Gastroesophageal sphincter (tissue), 4 donors: ENCODE results near the gene GGT6. TPM values are rescaled to one million over a fixed set of nuclear protein-coding genes. Genes with fewer than 3 reads are reported as not detected.
A peak's percentile ranks its signal among the peaks of the same experiment; 100 is the strongest.

Source experiments
- ATAC-seq: fragments of 150-250 bp; one replicate; pipeline ENCODE4 v1.9.1; 2016; ENCODE audit warnings: mild to moderate bottlenecking, moderate library complexity
- H3K27ac ChIP-seq, 4 donors: fragments of 200-600 bp; sonication (generic) in 3 of 4; 1 replicate in 3 of 4; 2 replicates in 1 of 4; pipeline ENCODE4 v1.5.1; 2016 to 2019
- H3K27me3 ChIP-seq: fragments of 200-600 bp; sonication (generic); one replicate; pipeline ENCODE4 v1.5.1; 2019
- H3K36me3 ChIP-seq, 2 donors: fragments of 200-600 bp; sonication (generic); one replicate each; pipeline ENCODE4 v1.5.1; 2019; ENCODE audit warnings: control low read depth in 1 of 2
- H3K4me1 ChIP-seq, 3 donors: fragments of 200-600 bp; sonication (generic); 1 replicate in 2 of 3; 2 replicates in 1 of 3; pipeline ENCODE4 v1.5.1; 2016 to 2019; ENCODE audit warnings: control low read depth in 2 of 3
- H3K4me3 ChIP-seq, 2 donors: fragments of 200-600 bp; sonication (generic); one replicate each; pipeline ENCODE4 v1.5.1; 2019; ENCODE audit warnings: mild to moderate bottlenecking in 1 of 2, moderate library complexity in 1 of 2
- H3K9me3 ChIP-seq, 3 donors: fragments of 200-600 bp; sonication (generic); one replicate each; pipeline ENCODE4 v1.5.1; 2017 to 2019; ENCODE audit warnings: control low read depth in 2 of 3
- CTCF ChIP-seq, 4 experiments: fragments of 200-600 bp in 2 of 4; fragments of 450-650 bp in 2 of 4; sonication (generic) in 1 of 4; IDR thresholded peaks; one replicate each; pipeline ENCODE4 v1.5.1; 2017 to 2019; ENCODE audit warnings: antibody characterized with exemption in 4 of 4, mild to moderate bottlenecking in 2 of 4, moderate library complexity in 2 of 4
- EP300 ChIP-seq: sonication (generic); formaldehyde crosslinking; IDR thresholded peaks from one replicate; pipeline ENCODE4 v1.6.1; 2017; ENCODE audit warnings: antibody characterized with exemption, mild to moderate bottlenecking
- POLR2A ChIP-seq, 2 donors: fragments of 450-650 bp; IDR thresholded peaks; one replicate each; pipeline ENCODE4 v1.6.1; 2017; ENCODE audit warnings: antibody characterized with exemption in 2 of 2, mild to moderate bottlenecking in 2 of 2, moderate library complexity in 1 of 2
- POLR2AphosphoS5 ChIP-seq: sonication (generic); formaldehyde crosslinking; IDR thresholded peaks from one replicate; pipeline ENCODE4 v1.6.1; 2017; ENCODE audit warnings: antibody characterized with exemption
- WGBS, 2 donors: methylation state at CpG; one replicate each; pipeline ENCODE4 v1.1.5; 2018; ENCODE audit warnings: low coverage in 1 of 2; 5-methylcytosine and 5-hydroxymethylcytosine counted together
- total RNA-seq, 4 donors: library from RNA; depleted of rRNA; stranded (reverse); fragments of >200 nt; gene quantifications; one replicate each; pipeline ENCODE4 v1.1.0, GENCODE V29; 2016

The GGT6 gene
- total RNA-seq, 4 donors from 2014 or later, result 0.27 to 5.9 (median 0.47) TPM; not detected in 1

GRCh38 chr17:4573115-4573514, 12.7 kb upstream of the GGT6 start:
- H3K4me3 ChIP-seq, result no peak overlapping the region
- 54 to 60% methylated on average over 3 of the region's 4 CpGs for WGBS, 2 donors
- TF ChIP-seq CTCF (IDR thresholded peaks at IDR 0.05), result no peak
- no peak for TF ChIP-seq EP300
- TF ChIP-seq POLR2AphosphoS5, result no peak
- no peak for TF ChIP-seq POLR2A (IDR thresholded peaks at IDR 0.05)
- no peaks in the 10 kb centered on the region for H3K9me3 ChIP-seq
- no peaks in the 10 kb centered on the region for H3K4me1 ChIP-seq
- ATAC-seq, result no peak
- no peaks in the 10 kb centered on the region for H3K36me3 ChIP-seq
- no peak overlapping the region for H3K27ac ChIP-seq
- peaks cover 6% of the 10 kb centered on the region for H3K27me3 ChIP-seq

- no peaks in the 10 kb centered on the region for H3K9me3 ChIP-seq
- H3K27ac ChIP-seq, result no peak overlapping the region
- H3K4me3 ChIP-seq, result no peak overlapping the region
- ATAC-seq, result no peak
- WGBS, 2 donors, result 67 to 71% methylated on average over 6 to 9 of the region's 9 CpGs
- H3K27me3 ChIP-seq, result peaks cover 6% of the 10 kb centered on the region
- no peaks in the 10 kb centered on the region for H3K4me1 ChIP-seq
- TF ChIP-seq CTCF (IDR thresholded peaks at IDR 0.05) (no peak), POLR2AphosphoS5 (no peak), POLR2A (IDR thresholded peaks at IDR 0.05) (no peak), EP300 (no peak)
- H3K36me3 ChIP-seq, result no peaks in the 10 kb centered on the region
These were observed 11.8 kb upstream of the GGT6 start for GRCh38 chr17:4572131-4572530.

GRCh38 chr17:4569591-4569990, 9.2 kb upstream of the GGT6 start:
- ATAC-seq, result no peak
- Histone ChIP-seq H3K27me3 (no peaks in the 10 kb centered on the region), H3K4me3 (no peak overlapping the region), H3K36me3 (no peaks in the 10 kb centered on the region), H3K27ac (no peak overlapping the region), H3K9me3 (no peaks in the 10 kb centered on the region), H3K4me1 (peaks cover 0 to 16% (median 0%) of the 10 kb centered on the region in 3 donors)
- WGBS, 2 donors, result 40 to 86% methylated on average over 1 of the region's 1 CpG
- TF ChIP-seq POLR2A (IDR thresholded peaks at IDR 0.05) (no peak), POLR2AphosphoS5 (no peak), EP300 (no peak), CTCF (IDR thresholded peaks at IDR 0.05) (no peak)

GRCh38 chr17:4566785-4567184, 6.4 kb upstream of the GGT6 start:
- Histone ChIP-seq H3K4me3 (no peak overlapping the region), H3K36me3 (no peaks in the 10 kb centered on the region), H3K27me3 (no peaks in the 10 kb centered on the region), H3K9me3 (no peaks in the 10 kb centered on the region), H3K27ac (no peak overlapping the region), H3K4me1 (peaks cover 0 to 22% (median 0%) of the 10 kb centered on the region in 3 donors)
- peak; percentile 64 for ATAC-seq
- WGBS, 2 donors, result 14 to 50% methylated on average over 1 to 2 of the region's 5 CpGs
- TF ChIP-seq EP300, result no peak
- peak; percentile 46 to 81 (median 68) for TF ChIP-seq CTCF (IDR thresholded peaks at IDR 0.05)

GRCh38 chr17:4565209-4566141, 5.1 kb upstream of the GGT6 start:
- WGBS, 2 donors, result 21 to 25% methylated on average over 12 to 14 of the region's 16 CpGs
- ATAC-seq, result peak; percentile 81
- Histone ChIP-seq H3K4me1 (peaks cover 0 to 22% (median 0%) of the 10 kb centered on the region in 3 donors), H3K27ac (no peak overlapping the region), H3K4me3 (no peak overlapping the region), H3K36me3 (no peaks in the 10 kb centered on the region), H3K9me3 (no peaks in the 10 kb centered on the region), H3K27me3 (no peaks in the 10 kb centered on the region)
- TF ChIP-seq CTCF (IDR thresholded peaks at IDR 0.05), result peak in 3 of 4 experiments; percentile 62 to 91 (median 72)
- TF ChIP-seq POLR2AphosphoS5, result no peak
